Hematopoietic multipotent progenitor cell treated with erythropoietin and hydrocortisone succinate and interleukin-3 and kit ligand, for 17 days (in vitro differentiated cells): ENCODE data around the gene LATS2.

Experiments
- DNase-seq: peaks from one replicate; pipeline ENCODE4 v3.0.0-alpha.2; 2015; ENCODE audit warnings: low spot score

LATS2 gene

DNA sequence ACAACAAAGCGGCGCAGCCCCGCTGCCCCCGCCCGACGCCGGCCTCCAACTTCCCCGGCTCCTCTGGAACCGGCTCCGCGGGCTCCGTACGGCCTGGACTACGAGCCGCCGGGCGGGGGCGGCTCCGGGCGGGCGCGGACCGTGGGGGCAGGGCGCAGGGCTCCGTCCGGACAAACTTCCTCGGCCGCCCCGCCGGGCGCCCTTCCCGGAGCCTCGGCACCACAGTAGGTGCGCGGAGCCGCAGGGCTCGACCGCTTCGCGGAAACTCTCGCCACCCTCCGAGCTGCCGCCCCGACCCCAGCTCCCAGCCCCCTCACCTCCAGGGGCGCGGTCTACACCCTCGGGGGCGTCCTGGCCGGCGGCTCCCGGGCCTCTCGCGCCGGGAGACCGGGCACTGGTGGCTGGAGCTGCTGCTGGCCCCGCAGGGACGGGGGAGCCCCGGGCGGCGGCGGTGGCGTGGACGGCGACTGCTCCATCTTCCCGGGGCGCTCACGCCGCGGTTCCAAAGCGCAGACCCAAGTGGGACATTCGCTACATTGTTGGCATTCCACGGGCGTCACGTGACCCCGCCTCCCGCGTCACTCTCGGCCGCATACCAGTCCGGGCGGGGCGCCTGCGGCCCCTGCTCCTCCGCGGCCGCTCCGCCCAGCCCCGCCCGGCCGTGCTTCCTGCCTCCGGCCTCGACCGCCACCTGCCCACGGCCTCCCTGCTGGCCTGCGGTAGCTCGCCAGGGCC is at the start of gene LATS2:
Gene LATS2 (minus strand): TSS at position 558 of the 735 bp plus-strand sequence. CDS start 15,560 bp downstream, outside the sequence.
- DNase-seq = peak; percentile 87

DNA sequence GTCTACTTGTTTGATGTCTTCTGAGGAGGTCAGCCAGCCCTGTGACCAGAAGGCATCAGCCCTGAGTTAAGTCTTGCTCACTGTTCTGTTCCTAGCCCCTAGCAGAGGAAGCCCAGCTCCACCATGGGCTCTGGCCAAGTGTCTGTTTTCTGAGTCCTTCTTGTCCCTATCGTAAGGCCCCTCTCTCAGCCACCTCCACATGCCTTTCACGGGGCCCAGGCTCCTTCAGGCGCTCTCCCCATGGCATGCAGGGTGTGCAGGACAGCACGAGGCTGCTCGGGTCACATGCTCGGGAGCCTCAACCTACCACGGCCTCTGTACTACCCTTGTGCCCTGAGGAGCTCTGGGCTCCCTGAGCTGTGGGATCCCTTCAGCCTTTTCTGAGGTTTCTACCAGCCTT is 47.8 kb upstream of the LATS2 start:
- no peak for DNase-seq

DNA sequence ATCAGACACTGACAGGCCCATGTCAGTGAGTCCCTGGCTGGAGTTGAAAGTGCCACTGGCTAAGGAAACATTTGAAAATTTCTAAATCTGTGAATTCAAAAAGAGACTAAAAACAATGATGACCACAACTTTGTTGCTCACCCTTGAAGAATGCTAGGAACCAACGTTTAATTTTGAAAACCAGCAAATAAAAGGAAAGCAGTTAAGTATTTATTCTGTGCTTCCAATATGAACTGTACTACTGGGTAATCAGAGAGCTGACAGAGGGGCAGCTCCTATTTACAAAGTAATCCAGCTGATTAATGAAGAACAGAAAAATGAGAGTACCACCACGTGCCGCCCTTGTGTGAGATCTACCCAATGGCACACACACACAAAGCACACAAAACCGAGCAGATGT is 44.7 kb upstream of the LATS2 start:
- no peak for DNase-seq

DNA sequence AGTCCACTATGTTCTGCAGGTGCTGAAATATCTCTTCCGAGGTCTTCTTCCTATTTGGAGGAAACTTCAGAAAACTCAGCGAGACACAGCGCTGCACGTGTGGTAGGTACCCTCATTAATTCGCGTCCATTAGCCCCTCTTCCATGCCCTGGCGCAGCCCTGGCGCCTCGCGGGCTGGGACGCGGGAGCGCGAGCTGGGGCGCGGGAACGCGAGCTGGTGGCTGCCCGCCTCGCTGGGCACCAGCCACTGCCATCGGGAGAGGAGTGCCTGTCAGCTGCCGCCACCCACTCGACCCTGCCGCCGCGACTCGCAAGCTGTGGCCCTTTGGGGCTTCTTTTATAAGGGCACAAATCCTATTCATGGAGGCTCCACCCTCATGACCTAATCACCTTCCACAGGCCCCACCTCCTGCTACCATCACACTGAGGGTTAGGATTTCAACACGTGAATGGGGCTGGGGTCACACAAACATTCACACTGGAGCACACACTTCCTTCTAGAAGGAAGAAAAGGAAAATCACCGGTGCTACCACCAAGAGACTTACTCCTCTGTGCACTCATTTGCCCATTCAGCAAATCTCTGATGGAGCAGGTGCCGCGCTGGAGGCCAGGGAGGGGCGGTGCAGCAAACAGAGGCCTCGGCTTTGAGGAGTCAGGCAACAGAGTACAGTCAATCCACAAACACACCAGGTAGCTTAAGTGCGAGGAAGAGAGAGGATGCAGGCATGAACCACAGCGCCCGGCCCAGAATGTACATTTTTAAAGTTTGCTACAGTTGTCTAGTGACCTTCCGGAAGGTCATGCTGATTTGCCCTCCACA is 43.0 kb upstream of the LATS2 start:
- DNase-seq = no peak

DNA sequence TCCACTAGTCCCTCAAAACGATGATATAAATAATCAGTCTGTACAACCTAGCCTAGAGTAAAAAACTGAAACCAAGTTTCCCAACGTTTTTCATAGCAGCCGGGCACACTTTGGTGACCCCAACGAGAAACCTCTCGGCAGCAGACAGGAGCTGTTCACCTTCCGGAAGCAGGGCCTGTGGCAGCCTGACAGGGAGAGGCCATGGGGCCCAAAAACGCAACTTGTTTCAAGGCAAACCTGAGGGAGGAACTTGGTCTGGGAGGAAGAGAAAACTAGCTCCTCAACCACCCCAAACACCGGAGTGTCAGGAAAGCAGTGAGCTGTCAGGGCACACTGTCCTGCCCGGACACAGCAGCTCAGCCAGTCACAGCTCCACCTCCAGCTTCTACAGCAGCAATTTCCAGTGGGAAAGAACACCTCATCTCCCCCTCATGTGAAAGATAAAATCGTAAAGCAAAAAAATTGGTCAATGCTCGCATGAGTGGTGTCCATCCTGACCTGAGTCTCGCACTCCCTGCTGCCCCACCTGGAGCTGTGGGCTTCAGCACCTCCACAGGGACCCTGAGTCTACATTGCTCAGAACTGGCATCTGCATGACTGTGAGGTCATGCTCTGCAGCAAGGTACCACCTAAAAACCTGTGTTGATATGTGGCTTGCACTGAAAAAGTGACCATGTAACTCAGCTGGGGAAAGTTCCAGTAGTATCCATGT is 40.6 kb upstream of the LATS2 start:
- no peak for DNase-seq

DNA sequence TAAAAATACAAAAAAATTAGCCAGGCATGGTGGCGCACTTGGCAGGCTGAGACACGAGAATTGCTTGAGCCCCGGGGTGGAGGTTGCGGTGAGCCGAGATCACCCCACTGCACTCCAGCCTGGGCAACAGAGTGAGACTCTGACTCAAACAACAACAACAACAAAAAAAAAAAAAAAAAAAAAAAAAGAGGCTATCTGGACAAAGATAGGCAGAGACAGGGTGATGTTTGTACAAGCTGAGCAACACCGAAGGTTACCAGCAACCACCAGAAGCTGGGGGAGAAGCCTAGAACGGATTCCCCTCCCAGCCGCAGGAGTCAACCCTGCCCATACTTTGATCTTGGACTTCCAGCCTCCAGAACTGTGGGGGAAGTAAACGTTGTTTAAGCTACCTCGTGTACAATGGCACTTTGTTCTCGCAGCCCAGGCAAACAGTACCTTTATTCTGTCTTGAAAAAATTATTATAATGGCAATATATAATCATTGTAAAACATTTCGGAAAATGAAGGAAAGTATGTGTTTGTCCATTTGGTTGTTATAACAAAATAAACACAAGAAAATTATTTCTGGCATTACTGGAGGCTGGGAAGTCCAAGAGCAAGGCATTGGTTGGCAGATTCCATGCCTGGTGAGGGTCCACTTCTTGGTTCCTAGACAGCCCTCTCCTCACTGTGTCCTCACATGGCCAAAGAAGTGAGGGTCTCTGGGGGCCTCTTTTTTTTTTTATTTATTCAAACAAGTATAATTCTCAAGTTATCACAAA is 39.8 kb upstream of the LATS2 start:
- no peak for DNase-seq

DNA sequence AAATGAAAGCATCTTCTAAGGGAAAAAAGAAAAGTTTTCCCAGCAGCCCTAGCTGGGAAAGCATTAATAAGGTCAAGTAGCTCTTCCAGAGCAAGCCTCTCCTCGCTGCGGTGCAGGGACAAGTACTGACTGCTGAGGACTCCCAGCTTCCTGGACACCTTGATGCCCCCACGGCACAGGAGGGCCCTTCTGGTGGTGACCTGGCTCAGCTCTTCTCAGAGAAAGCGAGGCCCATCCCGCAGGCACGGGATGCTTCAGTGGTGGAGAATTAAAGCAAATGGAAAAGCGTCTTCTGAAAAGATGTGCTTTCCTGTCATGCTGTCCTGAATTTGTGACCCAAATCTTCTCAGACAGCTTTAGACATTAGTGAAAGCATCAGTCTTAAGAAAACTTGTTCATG is 38.8 kb upstream of the LATS2 start:
- DNase-seq = no peak

DNA sequence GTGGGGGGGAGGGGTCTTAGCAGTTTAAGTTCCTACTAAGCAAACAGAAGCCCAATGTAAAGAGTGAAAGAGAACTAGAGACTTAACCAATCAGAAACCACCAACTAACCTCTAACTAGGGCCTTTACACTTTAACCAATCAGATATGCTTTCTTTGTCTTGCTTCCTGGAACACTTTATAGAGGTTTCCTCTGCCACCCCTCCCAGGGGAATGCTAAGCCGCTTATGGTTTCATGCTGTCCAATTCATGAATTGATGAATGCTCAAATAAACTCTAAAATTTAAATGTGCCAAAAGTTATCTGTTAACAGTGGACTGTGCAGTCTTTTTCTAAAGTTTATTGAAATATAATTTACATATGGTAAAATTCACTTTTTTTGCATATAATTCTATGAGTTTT is 33.9 kb upstream of the LATS2 start:
- no peak for DNase-seq

DNA sequence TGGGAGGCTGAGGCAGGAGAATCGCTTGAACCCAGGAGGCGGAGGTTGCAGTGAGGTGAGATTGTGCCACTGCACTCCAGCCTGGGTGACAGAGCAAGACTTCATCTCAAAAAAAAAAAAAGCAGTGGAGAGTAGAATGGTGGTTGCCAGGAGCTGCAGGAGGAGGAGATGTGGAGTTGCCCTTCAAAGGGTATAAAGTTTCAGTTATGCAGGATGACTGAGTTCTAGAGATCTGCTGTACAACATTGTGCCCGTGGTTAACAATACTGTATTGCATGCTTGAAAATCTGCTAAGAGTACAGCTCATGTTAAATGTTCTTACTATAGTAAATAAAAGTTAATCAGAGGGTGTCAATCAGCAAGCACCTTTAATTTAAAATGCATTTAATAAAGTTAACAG is 28.4 kb upstream of the LATS2 start:
- no peak for DNase-seq

DNA sequence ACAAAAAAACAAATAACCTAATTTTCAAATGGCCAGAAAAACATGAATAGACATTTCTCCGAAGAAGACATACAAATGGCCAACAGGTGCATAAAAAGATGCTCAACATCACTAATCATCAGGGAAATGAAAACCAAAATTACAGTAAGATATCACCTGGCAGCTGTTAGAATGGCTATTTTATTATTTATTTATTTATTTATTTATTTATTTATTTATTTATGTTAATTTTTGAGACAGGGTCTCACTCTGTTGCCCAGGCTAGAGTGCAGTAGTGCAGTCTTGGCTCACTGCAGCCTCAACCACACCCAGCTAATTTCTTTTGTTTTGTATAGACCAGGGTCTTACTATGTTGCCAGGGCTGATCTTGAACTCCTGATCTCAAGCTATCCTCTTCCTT is 27.1 kb upstream of the LATS2 start:
- no peak for DNase-seq

DNA sequence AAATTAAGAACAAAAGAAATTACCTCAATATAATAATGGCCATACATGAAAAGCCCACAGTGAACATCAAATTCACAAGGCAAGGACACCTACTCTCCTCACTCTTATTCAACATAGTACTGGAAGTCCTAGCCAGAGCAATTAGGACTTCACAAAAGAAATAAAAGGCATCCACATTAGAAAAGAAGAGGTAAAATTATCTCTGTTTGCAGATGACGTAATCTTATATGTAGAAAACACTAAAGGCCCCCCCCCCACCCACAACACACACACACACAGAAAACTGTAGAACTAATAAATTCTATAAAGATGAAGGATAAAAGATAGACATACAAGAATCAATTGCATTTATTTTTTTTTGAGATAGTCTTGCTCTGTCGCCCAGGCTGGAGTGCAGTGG is 25.5 kb upstream of the LATS2 start:
- DNase-seq = no peak

DNA sequence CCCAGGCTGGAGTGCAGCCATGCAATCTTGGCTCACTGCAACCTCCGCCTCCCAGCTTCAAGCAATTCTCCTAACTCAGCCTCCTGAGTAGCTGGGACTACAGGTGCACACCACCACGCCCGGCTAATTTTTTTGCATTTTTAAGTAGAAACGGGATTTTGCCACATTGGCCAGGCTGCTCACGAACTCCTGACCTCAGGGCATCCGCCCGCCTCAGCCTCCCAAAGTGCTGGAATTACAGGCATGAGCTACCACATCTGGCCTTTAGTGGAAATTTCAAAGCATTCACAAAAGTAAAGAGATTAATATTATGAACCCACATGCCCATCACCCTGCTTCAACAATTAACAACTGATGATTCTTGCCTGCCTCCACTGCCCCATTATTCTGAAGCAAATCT is 20.5 kb upstream of the LATS2 start:
- no peak for DNase-seq

DNA sequence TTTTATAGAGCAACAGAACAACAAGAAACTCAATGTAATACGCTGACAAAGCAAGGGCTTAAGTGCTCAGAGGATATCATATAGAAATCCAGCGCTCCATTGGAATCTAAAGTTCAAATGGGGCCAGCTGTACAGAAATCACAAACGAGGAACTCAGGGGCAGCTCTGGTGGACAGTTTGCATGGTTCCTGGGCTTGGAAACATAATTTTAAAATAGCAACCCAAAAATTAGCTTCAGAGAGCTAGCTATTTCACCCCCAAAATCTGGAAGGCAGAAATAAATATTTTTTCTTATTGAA is 19.2 kb upstream of the LATS2 start:
- no peak for DNase-seq

DNA sequence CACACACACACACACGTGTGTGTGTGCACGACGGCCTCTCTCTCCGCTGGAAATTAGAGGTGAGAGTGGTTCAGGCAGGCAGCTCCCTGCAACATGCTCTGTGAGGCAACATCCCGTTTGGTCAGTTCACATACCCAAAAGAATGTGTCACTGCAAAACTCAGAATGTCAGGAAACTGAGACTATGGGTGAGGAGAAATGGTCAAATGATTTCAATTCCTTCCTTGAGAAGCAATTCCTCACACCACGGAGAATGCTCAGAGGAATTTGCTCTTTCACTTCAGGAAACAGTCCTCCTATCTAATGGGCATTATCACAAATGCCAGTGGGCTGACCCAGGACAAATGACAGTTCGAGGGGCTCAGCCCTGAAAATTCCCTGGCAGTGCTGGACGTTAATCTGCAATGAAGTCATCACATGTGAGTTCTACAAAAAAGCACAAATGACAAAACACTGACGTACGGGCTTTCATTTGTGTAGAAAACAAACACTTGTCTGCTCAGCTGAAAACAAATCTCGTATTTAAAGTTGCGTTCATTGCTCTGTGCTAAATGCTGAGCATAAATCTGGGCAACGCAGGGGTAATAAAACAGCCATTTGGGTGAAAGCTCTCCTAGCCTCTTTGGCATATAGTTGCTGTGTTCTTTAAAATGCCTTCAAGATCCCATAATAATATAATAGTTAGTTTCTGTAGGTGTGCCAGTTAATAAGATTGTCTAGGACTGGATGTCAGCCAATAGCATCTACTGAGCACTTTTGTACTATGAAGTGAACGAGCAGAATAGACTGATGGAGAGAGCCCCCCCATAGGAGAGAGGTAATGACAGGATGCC is 18.6 kb upstream of the LATS2 start:
- no peak for DNase-seq

DNA sequence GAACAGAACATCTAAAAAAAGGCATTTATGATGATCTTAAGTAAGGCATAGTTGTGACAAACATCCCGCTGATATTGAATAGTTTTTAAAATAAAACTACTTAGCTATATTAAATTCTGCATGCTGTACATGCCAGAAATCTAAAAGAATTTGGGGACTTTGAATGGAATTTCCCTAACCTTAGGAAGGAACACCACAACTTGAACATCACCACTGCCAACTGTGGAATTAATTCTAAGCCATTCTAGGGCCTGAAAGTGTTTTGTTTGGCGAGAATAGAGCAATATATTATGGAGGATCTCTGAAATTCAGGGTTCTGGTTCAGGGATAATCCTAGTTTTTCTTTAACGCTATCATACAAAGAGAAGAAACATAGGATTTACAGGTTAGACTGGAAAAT is 17.8 kb upstream of the LATS2 start:
- DNase-seq = no peak

DNA sequence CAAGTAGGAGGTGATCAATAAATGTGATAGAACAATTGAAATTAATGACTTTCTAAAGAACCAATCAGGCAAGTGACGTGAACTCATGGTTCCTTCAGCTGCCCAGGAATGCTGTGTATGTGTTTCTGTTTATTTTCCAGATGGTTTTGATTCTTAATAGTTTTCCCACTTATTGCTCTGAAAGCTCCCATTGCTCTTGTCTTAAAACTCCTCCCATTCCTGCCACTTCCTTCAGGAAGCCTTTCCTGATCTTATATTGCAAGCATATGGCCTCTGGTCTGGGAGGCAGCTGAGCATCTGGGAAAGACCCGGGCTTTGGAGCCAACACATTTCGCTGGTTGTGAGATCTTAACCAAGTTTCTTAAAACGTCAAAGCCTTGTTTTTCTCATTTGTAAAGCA is 17.1 kb upstream of the LATS2 start:
- DNase-seq = no peak

DNA sequence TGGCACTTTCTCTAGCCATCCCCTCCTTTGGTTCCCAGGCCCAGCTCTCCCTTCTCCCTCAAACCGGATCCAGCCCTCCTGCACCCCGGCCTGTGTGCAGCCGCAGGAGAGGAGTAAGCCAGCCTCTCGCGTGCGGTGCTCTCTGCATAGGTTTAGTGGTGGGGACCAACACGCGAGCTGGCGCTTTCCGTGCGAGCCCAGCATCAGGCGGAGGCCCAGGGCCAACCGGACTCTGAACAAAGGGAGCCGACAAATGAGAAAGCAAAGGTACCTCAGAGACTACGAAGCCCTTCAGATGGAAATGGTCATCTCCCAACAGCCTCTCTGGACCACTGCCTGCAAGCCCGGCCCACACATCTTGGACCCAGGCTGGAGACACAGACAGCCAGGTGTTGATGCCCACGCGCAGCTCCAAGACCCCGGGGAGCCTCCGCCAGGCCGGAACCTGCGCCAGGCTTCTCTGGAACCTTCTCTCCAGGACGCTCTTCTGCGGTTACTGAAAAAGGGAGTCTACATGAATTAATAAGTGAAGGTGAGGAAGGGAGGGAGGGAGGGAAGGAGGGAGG is 16.5 kb upstream of the LATS2 start:
- no peak for DNase-seq

DNA sequence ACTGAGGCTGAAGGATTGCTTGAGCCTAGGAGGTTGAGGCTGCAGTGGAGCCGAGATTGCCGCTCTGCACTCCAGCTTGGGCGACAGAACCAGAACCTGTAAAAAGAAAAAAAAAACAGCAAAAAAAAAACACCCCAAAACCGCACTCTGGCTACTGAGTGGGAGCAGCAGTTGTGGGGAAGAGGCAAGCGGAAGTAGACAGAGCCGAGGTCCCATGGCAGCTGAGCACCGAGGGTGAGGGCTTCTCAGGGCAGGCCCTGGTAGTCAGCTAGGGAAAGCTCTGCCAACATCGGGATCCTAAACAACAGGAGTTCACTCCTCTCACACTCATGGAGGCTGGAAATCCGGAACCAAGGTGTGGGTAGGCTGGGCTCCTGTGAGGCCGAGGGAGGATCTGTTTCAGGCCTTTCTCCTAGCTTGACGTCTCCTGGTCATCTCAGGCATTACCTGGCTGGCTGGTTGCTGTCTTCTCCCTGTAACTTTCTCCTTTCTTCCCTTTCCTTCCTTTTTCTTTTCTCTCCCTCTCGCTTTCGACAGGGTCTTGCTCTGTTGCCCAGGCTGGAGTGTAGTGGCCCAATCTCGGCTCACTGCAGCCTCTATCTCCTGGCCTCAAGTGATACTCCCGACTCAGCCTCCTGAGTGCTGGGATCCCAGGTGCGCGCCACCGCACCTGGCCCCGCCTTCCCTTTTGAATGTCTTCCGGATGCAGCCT is 15.8 kb upstream of the LATS2 start:
- DNase-seq = no peak

DNA sequence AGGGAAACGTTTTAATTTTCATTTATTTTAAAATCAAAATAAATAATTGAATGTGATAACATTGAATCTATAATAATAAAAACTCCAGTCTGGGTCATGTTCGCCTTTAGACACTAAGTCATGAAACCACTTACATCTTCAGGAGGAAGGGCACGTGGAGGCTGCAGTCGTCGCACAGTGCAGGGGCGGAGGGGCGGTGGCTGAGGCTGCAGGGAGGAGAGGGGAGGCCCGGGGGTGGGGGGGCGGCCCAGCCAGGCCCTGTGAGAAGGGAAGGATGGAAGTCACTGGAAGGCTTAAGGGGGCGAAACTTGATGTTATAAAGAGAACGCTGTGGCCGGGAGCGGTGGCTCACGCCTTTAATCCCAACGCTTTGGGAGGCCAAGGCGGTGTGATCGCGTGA is 14.9 kb upstream of the LATS2 start:
- DNase-seq = no peak
